SU-DHL-6 (cell line): Measurements from ENCODE around the gene CYP11A1.

Experiments
- H2AFZ ChIP-seq: fragments of 200-600 bp; sonication (generic); 2 replicates; pipeline ENCODE4 v1.6.1; 2014; ENCODE audit warnings: low read depth, mild to moderate bottlenecking, moderate library complexity, mixed read lengths, antibody characterized with exemption, low read length; ENCODE audit not compliant: severe bottlenecking
- H3F3A ChIP-seq: fragments of 200-600 bp; shearing (Covaris generic); 2 replicates; pipeline ENCODE4 v1.6.0; 2016; ENCODE audit warnings: antibody characterized with exemption, mild to moderate bottlenecking; ENCODE audit not compliant: insufficient read depth
- H3K27ac ChIP-seq: fragments of 200-600 bp; sonication (generic); 2 replicates; pipeline ENCODE4 v1.5.1; 2016; ENCODE audit warnings: low read depth, mild to moderate bottlenecking, low read length, moderate library complexity, mixed read lengths
- H3K27me3 ChIP-seq: fragments of 200-600 bp; sonication (generic), shearing (Covaris generic); 2 replicates; pipeline ENCODE4 v1.6.0; 2014; ENCODE audit warnings: mild to moderate bottlenecking, low read length
- H3K36me3 ChIP-seq: fragments of 200-600 bp; sonication (generic); 2 replicates; pipeline ENCODE4 v1.6.1; 2014; ENCODE audit warnings: mild to moderate bottlenecking, low read length, mixed read lengths
- H3K4me2 ChIP-seq: fragments of 300-600, 200-600 bp; shearing (Covaris generic), sonication (generic); 2 replicates; pipeline ENCODE4 v1.6.0; 2014; ENCODE audit warnings: low read length, low read depth, mild to moderate bottlenecking; ENCODE audit not compliant: poor library complexity, severe bottlenecking
- H3K4me3 ChIP-seq: fragments of 200-600 bp; sonication (generic); 2 replicates; pipeline ENCODE4 v1.5.1; 2014; ENCODE audit warnings: antibody characterized with exemption, low read length, mild to moderate bottlenecking, mixed read lengths; ENCODE audit not compliant: insufficient read depth, poor library complexity, severe bottlenecking
- H3K79me2 ChIP-seq: fragments of 200-600 bp; sonication (generic); 2 replicates; pipeline ENCODE4 v1.6.1; 2014; ENCODE audit warnings: mild to moderate bottlenecking, low read length, moderate library complexity; ENCODE audit not compliant: insufficient read depth
- H3K9ac ChIP-seq: fragments of 200-600 bp; sonication (generic); 2 replicates; pipeline ENCODE4 v1.7.0; 2014; ENCODE audit warnings: mild to moderate bottlenecking, low read length
- H3K9me2 ChIP-seq: fragments of 200-600 bp; sonication (generic); replicated peaks from 2 replicates; pipeline ENCODE4 v1.6.1; 2014; ENCODE audit warnings: low read length; ENCODE audit not compliant: insufficient read depth
- H3K9me3 ChIP-seq: fragments of 200-600 bp; sonication (generic); 2 replicates; pipeline ENCODE4 v1.6.1; 2014; ENCODE audit warnings: low read length, mixed read lengths; ENCODE audit not compliant: insufficient read depth
- H4K20me1 ChIP-seq: fragments of 200-600 bp; sonication (generic); 2 replicates; pipeline ENCODE4 v1.6.1; 2014; ENCODE audit warnings: low read depth, mild to moderate bottlenecking, antibody characterized with exemption, low read length, moderate library complexity, mixed read lengths
- CTCF ChIP-seq: fragments of 200-600 bp; sonication (generic); IDR thresholded peaks from one replicate; pipeline ENCODE4 v1.5.1; 2017; ENCODE audit warnings: antibody characterized with exemption, mild to moderate bottlenecking, low read length, moderate library complexity; ENCODE audit not compliant: insufficient read depth, poor library complexity, severe bottlenecking
- EZH2phosphoT487 ChIP-seq: fragments of 200-600 bp; sonication (generic), shearing (Covaris generic); conservative IDR thresholded peaks from 2 replicates; pipeline ENCODE4 v1.6.1; 2018; ENCODE audit warnings: mild to moderate bottlenecking, antibody characterized with exemption, low read length, moderate library complexity, mixed read lengths

Gene CYP11A1

GRCh38 chr15:74301583-74302361, 65.7 kb downstream of the CYP11A1 start:
- TF ChIP-seq EZH2phosphoT487 (no peak), CTCF (no peak)
- Histone ChIP-seq H3K27me3 (no peaks in the 10 kb centered on the region), H4K20me1 (no peaks in the 10 kb centered on the region; the same call in 1 of the 2 replicates), H3K79me2 (no peaks in the 10 kb centered on the region), H3K9me3 (no peaks in the 10 kb centered on the region), H3K36me3 (no peaks in the 10 kb centered on the region), H3K9ac (no peak overlapping the region), H3K9me2 (no peaks in the 10 kb centered on the region), H3K27ac (no peak overlapping the region), H3K4me2 (no peak overlapping the region), H3F3A (no peaks in the 10 kb centered on the region), H3K4me3 (no peak overlapping the region), H2AFZ (no peak overlapping the region)

- no peaks in the 10 kb centered on the region for H3K9me3 ChIP-seq
- H3K36me3 ChIP-seq, result no peaks in the 10 kb centered on the region
- no peak overlapping the region for H2AFZ ChIP-seq
- H4K20me1 ChIP-seq, result no peaks in the 10 kb centered on the region; the same call in 1 of the 2 replicates
- H3K79me2 ChIP-seq, result no peaks in the 10 kb centered on the region
- no peak overlapping the region for H3K4me2 ChIP-seq
- no peak overlapping the region for H3K9ac ChIP-seq
- TF ChIP-seq EZH2phosphoT487 (no peak), CTCF (no peak)
- H3F3A ChIP-seq, result no peaks in the 10 kb centered on the region
- no peak overlapping the region for H3K27ac ChIP-seq
- H3K4me3 ChIP-seq, result no peak overlapping the region
- no peaks in the 10 kb centered on the region for H3K9me2 ChIP-seq
- H3K27me3 ChIP-seq, result no peaks in the 10 kb centered on the region
These were observed 67.2 kb downstream of the CYP11A1 start for GRCh38 chr15:74300057-74300795.

- H3K9ac ChIP-seq, result no peak overlapping the region
- no peaks in the 10 kb centered on the region for H3K9me2 ChIP-seq
- H4K20me1 ChIP-seq, result no peaks in the 10 kb centered on the region; the same call in 1 of the 2 replicates
- no peak overlapping the region for H3K4me3 ChIP-seq
- TF ChIP-seq EZH2phosphoT487 (no peak), CTCF (no peak)
- H3K79me2 ChIP-seq, result no peaks in the 10 kb centered on the region
- H3K4me2 ChIP-seq, result no peak overlapping the region
- H3K9me3 ChIP-seq, result no peaks in the 10 kb centered on the region
- no peak overlapping the region for H2AFZ ChIP-seq
- H3K27ac ChIP-seq, result no peak overlapping the region
- H3K36me3 ChIP-seq, result no peaks in the 10 kb centered on the region
- H3F3A ChIP-seq, result no peaks in the 10 kb centered on the region
- H3K27me3 ChIP-seq, result no peaks in the 10 kb centered on the region
These were observed 69.6 kb downstream of the CYP11A1 start for GRCh38 chr15:74297887-74298286.
